HepG2 (cell line): ENCODE data around the gene GMPPB. TPM values are rescaled to one million over a fixed set of nuclear protein-coding genes. Genes with fewer than 3 reads are reported as not detected.
A peak's percentile ranks its signal among the peaks of the same experiment; 100 is the strongest.

Source experiments
- ARID4A ChIP-seq: sonication (generic); formaldehyde crosslinking; IDR thresholded peaks from 2 replicates; pipeline ENCODE4 v1.5.0; 2020; ENCODE audit warnings: mild to moderate bottlenecking, missing genetic modification reagents, borderline replicate concordance
- CHCHD3 ChIP-seq: sonication (generic); formaldehyde crosslinking; IDR thresholded peaks from 2 replicates; pipeline ENCODE4 v1.8.0; 2022; ENCODE audit warnings: mild to moderate bottlenecking, missing genetic modification reagents, moderate library complexity
- HDAC2 ChIP-seq: sonication (generic); formaldehyde crosslinking; IDR thresholded peaks from 2 replicates; pipeline ENCODE4 v1.4.0; 2020; ENCODE audit warnings: missing genetic modification reagents
- IKZF1 ChIP-seq: fragments of 450-650 bp; IDR thresholded peaks from 2 replicates; pipeline ENCODE4 v1.7.1; 2016
- JUND ChIP-seq: sonication (generic); formaldehyde crosslinking; IDR thresholded peaks from 2 replicates; pipeline ENCODE4 v1.8.0; 2022; ENCODE audit warnings: mild to moderate bottlenecking, missing genetic modification reagents
- MLLT10 ChIP-seq: sonication (generic); formaldehyde crosslinking; IDR thresholded peaks from 2 replicates; pipeline ENCODE4 v1.4.0; 2020; ENCODE audit warnings: missing genetic modification reagents
- PPARG ChIP-seq: conservative IDR thresholded peaks from 2 replicates; pipeline ENCODE4 v1.6.1; 2016; ENCODE audit warnings: missing biosample characterization, missing genetic modification reagents
- RORA ChIP-seq: sonication (generic); formaldehyde crosslinking; IDR thresholded peaks from 2 replicates; pipeline ENCODE4 v1.5.0; 2020; ENCODE audit warnings: mild to moderate bottlenecking, missing genetic modification reagents, moderate library complexity
- SAFB2 ChIP-seq: sonication (generic); formaldehyde crosslinking; IDR thresholded peaks from 2 replicates; pipeline ENCODE4 v1.5.1; 2020; ENCODE audit warnings: missing genetic modification reagents, low read depth, mild to moderate bottlenecking, borderline replicate concordance
- THAP9 ChIP-seq: sonication (generic); formaldehyde crosslinking; IDR thresholded peaks from 2 replicates; pipeline ENCODE4; 2020; ENCODE audit warnings: missing genetic modification reagents, mild to moderate bottlenecking, borderline replicate concordance
- ZBTB3 ChIP-seq: sonication (generic); formaldehyde crosslinking; IDR thresholded peaks from 2 replicates; pipeline ENCODE4 v1.4.0; 2020; ENCODE audit warnings: low read depth, mild to moderate bottlenecking, moderate library complexity, missing genetic modification reagents, borderline replicate concordance
- ZFP36L1 ChIP-seq: sonication (generic); formaldehyde crosslinking; IDR thresholded peaks from 2 replicates; pipeline ENCODE4 v1.8.0; 2022; ENCODE audit warnings: mild to moderate bottlenecking, missing genetic modification reagents, moderate library complexity
- ZFP90 ChIP-seq: sonication (generic); formaldehyde crosslinking; IDR thresholded peaks from 2 replicates; pipeline ENCODE4 v1.8.0; 2022; ENCODE audit warnings: missing genetic modification reagents, mild to moderate bottlenecking, inconsistent platforms, borderline replicate concordance
- ZGPAT ChIP-seq: IDR thresholded peaks from 2 replicates; pipeline ENCODE4 v1.6.1; 2016; ENCODE audit warnings: mild to moderate bottlenecking
- ZNF432 ChIP-seq: sonication (generic); formaldehyde crosslinking; IDR thresholded peaks from 2 replicates; pipeline ENCODE4 v1.5.0; 2020; ENCODE audit warnings: missing genetic modification reagents, mild to moderate bottlenecking, borderline replicate concordance
- ZNF781 ChIP-seq: sonication (generic); formaldehyde crosslinking; IDR thresholded peaks from 2 replicates; pipeline ENCODE4 v1.5.1; 2020; ENCODE audit warnings: borderline replicate concordance, mild to moderate bottlenecking, missing genetic modification reagents; ENCODE audit errors: not compliant biosample characterization
- polyA plus RNA-seq, 8 experiments: library from polyadenylated mRNA; depleted of rRNA in 3 of 8; stranded (reverse) in 7 of 8; unstranded in 1 of 8; fragments of >200 nt; fragmentation: Illumina TruSeq in 4 of 8; extraction: Trizol in 4 of 8; gene quantifications; 2 replicates each; pipeline versions ENCODE4 v1.2.1 to v1.2.3, GENCODE V29; 2011 to 2016; ENCODE audit warnings: low read depth in 4 of 8, missing spikeins in 1 of 8, mixed read lengths in 1 of 8; ENCODE audit not compliant: insufficient read depth in 1 of 8
- total RNA-seq, 5 experiments: library from RNA; depleted of rRNA; stranded (reverse); fragments of >200 nt; fragmentation: Illumina TruSeq; extraction: Trizol; gene quantifications; 2 replicates each; pipeline ENCODE4 v1.2.3, GENCODE V29; 2016; ENCODE audit warnings: low read depth in 1 of 5

The GMPPB gene
- total and polyA plus RNA-seq, 2 of the 13 experiments (the other 11 are each of a cell fraction or from before 2014, with no cell fraction given), result 6.5 to 23.1 TPM

GRCh38 chr3:49723628-49724551, at the start of gene GMPPB (continued):
- TF ChIP-seq ARID4A, result peak; percentile 98; the same call in 1 of the 2 replicates
- no peak for TF ChIP-seq RORA
- peak; percentile 56; the same call in 1 of the 2 replicates for TF ChIP-seq HDAC2 (CRISPR knock-in tag)
- peak; percentile 64; the same call in 1 of the 2 replicates for TF ChIP-seq ZGPAT
- TF ChIP-seq ZFP90 (CRISPR knock-in tag), result no peak; the same call in 1 of the 2 replicates
- no peak for TF ChIP-seq ZNF781 (CRISPR knock-in tag)
- TF ChIP-seq THAP9 (CRISPR knock-in tag), result peak; percentile 72; the same call in 1 of the 2 replicates
- no peak for TF ChIP-seq MLLT10 (CRISPR knock-in tag)
- no peak for TF ChIP-seq ZNF432 (CRISPR knock-in tag)
- TF ChIP-seq JUND (CRISPR knock-in tag), result no peak
- peak; percentile 60; the same call in 1 of the 2 replicates for TF ChIP-seq SAFB2 (CRISPR knock-in tag)
- peak; percentile 59; the same call in 1 of the 2 replicates for TF ChIP-seq ZFP36L1
- 0 out of 2 replicates have a peak, but pooled peaks have one; percentile 81 for TF ChIP-seq CHCHD3 (CRISPR knock-in tag)
- no peak for TF ChIP-seq IKZF1
- TF ChIP-seq PPARG, result no peak
- no peak for TF ChIP-seq ZBTB3 (CRISPR knock-in tag)
